Activated CD8-positive, alpha-beta memory T cell treated with anti-CD3 and anti-CD28 coated beads for 48 hours (primary cell): Measurements from ENCODE around the gene MYH7.
"Not testable (repeated sequence)": the region's sequence is repeated elsewhere in the genome, so short reads cannot be mapped to it uniquely, and the experiment has no call there.

Source experiments
- DNase-seq, 3 experiments: peaks; one replicate each; pipeline ENCODE4 v3.0.0-alpha.2; 2020; ENCODE audit warnings: low read depth in 2 of 3, low spot score in 2 of 3

Gene MYH7

GRCh38 chr14:23431486-23431885 lies 4.0 kb downstream of the MYH7 start:
- DNase-seq = no peak

- DNase-seq = no peak
Measured at GRCh38 chr14:23430723-23431085, 4.8 kb downstream of the MYH7 start.

DNA sequence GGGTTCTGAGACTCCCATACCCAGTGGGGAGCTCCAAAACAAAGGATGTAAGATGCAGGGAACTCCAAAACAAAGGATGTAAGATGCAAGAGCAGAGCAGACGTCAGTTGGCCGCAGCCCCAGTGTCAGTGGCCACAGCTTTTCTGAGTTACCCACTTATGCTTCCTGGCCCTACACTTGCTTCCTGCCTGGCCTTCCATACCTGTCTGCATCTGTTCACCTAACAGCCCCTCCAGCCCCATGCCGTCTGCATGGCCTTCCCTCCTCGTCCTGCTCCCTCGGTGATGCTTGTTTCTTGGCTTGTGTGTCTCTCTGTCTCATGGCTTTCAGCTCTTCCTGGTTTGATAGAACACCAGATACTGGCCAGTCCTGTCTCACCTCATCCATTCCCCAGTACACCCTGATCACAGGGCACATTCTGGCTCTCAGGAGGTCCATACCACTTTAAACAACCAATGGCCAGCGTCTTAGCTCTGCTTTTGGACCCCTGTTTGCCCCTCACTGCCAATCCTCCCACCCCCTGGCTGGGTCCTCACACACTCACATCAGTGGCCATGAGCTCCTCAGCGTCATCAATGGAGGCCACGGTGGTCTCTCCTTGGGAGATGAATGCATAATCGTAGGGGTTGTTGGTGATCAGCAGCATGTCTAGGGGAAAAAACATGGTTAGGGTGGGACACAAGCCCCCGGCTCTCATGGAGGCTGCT lies 5.3 kb downstream of the MYH7 start:
- no peak for DNase-seq

- DNase-seq = no peak
Measured at GRCh38 chr14:23428686-23429495, 6.6 kb downstream of the MYH7 start.

GRCh38 chr14:23425798-23426197 lies 9.7 kb downstream of the MYH7 start:
- not testable (repeated sequence) for DNase-seq

GRCh38 chr14:23425169-23425568 lies 10.3 kb downstream of the MYH7 start:
- DNase-seq = no peak

DNA sequence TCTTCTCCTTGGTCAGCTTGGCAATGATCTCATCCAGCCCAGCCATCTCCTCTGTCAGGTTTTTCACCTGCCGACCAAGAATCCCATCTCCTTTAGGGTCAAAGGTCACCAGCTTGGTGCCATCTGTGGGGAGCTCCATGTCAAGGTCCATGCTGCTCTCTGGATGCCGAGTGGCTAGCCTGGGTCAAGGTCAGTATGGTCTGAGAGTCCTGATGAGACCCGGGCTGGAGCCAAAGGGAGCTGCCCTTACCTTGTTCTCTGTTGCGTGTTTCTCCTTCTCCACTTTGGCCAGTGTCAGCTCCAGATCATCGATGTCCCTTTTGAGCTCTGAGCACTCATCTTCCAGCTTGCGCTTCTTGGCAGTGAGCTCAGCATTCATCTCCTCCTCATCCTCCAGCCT lies 11.8 kb downstream of the MYH7 start:
- DNase-seq = no peak

GRCh38 chr14:23421594-23421993 lies 13.9 kb downstream of the MYH7 start:
- no peak for DNase-seq

- not testable (repeated sequence) for DNase-seq
Measured at GRCh38 chr14:23419646-23420045, 15.8 kb downstream of the MYH7 start.

DNA sequence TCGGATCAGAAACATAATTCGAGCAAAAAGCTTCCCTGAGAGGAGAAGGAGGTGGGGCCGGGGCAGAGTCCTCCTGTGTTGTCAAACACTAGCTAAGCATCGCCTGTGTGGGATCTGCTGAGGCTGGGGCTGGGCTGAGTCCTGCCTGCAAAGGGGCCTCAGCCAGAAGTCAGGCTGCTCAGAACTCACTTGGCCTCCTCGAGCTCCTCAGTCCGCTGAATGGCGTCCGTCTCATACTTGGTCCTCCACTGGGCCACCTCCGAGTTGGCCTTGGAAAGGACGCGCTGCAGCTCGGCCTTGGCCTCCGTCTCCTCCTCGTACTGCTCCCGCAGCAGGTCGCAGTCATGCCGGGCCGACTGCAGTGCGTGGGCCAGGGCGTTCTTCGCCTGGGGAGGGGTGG lies 17.4 kb downstream of the MYH7 start:
- no peak for DNase-seq

GRCh38 chr14:23417269-23417668 lies 18.2 kb downstream of the MYH7 start:
- not testable (repeated sequence) for DNase-seq

- DNase-seq = no peak
Measured at GRCh38 chr14:23416801-23417200, 18.7 kb downstream of the MYH7 start.

GRCh38 chr14:23415821-23416778 lies 19.4 kb downstream of the MYH7 start:
- DNase-seq = no peak

DNA sequence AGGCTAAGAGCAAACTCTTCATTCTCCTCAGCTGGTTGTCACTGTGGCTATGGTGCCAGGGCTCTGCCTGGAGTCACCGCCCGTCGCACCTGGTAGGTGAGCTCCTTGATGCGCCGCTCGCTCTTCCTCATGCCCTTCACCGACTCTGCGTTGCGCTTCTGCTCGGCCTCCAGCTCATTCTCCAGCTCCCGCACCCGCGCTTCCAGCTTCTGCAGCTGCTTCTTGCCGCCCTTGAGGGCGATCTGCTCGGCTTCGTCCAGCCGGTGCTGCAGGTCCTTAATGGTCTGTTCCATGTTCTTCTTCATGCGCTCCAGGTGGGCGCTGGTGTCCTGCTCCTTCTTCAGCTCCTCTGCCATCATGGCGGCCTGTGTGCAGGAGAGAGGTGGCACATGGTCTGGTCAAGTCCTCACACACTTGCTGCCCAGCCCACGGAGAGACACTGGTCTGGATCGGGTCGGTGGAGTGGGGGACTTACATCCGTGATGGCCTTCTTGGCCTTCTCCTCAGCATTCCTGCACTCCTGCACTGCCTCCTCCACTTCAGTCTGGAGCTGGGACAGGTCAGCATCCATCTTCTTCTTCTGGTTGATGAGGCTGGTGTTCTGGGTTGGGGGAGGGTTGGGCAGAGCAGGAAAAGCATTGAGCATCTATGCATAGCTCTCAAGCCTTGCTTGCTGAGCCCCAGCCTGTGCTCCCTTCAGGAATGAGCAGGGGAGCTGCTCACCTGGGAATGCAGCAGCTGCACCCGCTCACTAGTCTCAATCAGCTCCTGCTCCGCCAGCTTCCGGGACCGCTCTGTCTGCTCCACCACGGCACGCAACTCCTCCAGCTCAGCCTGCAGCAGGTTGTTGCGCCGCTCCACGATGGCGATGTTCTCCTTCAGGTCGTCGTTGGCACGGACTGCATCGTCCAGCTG lies 20.3 kb downstream of the MYH7 start:
- no peak for DNase-seq

DNA sequence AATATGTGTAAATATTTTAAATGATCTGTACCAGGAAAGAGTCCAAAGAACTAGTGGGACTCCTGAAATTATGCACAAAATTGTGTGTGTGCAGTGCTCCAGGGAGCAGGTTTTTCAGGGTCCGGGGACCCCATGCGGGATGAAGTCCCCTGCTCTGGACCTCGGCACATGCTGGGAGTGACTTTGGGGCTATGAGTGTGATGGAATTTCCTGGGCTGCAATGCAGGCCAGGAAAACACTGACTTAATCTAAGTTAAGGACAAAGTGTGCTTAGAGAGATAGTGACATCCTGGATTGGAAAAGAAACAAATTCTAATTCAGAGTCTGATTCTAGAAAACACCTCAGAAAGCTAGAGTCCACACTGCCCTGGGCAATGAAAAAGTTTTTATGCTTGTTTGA lies 21.2 kb downstream of the MYH7 start:
- no peak for DNase-seq

DNA sequence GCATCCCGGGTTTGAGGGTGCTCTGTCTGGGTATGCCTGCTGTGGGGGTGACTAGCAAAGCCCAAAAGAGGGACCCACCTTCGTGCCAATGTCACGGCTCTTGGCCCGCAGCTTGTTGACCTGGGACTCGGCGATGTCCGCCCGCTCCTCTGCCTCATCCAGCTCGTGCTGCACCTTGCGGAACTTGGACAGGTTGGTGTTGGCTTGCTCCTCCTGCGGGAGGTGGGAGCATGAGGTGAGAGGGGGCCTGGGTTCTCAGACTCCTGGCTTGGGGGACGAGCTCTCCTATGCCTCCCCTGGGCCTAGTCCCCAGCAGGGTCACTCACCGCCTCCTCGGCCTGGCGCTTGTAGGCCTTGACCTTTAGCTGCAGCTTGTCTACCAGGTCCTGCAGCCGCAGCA lies 21.8 kb downstream of the MYH7 start:
- no peak for DNase-seq

- DNase-seq = no peak
Measured at GRCh38 chr14:23411563-23412525, 23.6 kb downstream of the MYH7 start.

DNA sequence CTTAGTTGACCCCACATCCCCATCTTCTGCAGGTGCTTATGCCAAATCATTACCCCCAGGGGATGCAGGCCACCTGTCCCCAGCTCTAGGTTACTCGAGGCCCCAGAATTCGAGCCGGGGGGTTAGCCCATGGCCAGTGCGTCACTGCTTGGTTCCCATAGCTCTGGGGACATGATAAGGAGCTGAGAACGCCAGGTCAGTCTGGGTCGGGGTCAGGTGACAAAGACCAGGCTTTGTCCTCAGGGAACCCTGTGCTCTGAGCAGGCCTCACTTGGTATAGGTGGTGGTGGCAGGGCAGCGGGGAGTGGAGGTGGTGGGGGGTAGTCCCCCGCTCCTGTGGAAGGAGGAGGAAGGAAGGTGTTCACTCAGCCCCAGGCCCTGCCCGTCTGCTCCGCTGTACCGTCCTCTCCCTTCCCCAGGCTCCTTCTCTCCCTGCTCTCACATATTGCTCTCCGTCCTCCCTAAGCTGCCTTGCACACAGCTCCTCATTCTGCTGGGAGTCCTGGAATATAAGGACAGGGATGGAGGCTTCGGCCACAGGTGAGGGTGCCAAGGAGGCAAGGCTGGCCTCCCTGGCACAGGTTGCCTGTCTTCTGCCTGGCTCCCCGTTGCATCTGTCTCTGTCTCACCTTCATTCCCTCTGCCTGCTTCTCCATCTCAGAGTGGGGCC lies 25.4 kb downstream of the MYH7 start:
- DNase-seq = no peak

GRCh38 chr14:23409475-23409874 lies 26.0 kb downstream of the MYH7 start:
- no peak for DNase-seq
